Activated T-cell treated with anti-CD3 and anti-CD28 coated beads for 24 hours (primary cell): ENCODE results near the gene ASB18.

ENCODE experiments used
- DNase-seq: peaks from one replicate; pipeline ENCODE4 v3.0.0-alpha.2; 2020; ENCODE audit warnings: low read depth

ASB18 gene

DNA sequence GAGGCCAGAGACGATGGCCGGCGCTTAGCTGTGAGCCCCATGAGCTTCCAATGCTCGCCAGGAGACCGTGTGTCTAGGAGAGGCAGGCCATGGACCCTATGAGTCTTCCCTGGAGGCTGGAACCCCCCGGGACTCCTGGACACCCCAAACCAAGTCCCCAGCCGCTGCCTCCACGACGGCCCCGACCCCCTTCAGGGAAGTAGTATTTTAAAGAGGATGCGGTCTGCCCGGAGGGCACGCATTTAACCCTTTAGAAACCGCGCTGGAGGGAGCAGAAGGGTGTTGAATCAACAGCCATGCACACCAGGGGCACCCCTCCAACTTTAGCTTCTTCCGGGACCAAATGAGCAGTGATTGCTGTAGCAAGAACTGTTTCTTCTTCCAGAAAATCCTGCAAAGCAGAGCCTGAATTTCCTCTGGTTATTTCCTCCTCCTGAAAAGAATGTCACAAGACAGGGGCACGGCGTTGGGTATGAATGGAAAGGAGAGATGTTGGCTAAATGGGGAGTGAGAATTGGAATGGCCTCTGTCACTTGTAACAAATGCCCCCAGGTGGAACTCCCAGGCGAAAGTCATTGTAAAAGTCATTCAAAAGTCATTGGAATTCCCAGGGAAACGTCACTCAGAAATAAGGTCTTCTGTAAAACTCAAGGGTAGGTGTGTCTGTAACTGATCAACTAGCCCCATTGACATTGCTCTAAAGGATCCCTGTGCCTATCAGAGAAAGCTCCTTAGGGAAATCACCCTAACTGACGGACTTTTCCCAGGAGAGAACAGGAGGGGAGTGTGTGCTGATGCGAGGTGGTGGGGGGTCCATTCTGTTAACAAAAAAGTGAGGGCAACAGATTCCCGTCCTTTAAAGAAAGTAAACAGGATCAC lies 90.2 kb downstream of the ASB18 start:
- DNase-seq = no peak

DNA sequence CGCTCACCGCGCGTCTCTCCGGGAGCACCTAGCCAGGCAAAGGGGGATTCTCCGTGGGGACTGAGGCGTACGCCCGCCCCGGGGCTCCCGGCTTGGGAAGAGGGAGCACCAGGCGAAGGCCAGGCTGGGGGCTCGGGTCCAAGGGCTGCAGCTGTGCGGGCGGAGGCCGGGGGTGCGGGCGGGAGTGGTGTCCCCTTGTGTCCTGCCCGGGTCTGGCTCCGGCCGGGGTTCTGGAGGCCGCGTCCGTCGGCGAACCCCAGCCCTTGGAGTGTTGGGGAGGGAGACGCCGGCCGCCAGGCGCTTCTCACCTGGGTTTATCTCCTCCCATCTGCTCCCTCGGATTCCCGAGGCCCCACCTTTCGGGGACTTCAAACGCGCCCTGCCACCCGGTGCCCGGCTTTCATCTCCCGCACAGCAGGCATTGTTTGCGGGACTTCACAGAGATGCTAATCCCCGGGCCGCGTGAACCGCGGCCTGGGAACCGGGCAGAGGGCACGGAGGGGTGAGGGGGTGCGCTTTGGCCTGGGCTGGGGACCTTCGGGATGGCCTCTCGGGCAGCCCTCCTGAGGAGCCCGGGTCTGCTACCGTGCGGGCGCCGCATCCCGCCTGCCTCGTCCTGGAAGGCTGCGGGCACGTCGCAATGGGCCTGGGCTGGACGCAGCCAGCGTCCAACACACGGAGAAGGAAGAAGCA lies 91.0 kb downstream of the ASB18 start:
- DNase-seq = no peak

- DNase-seq = no peak
These were observed 91.8 kb downstream of the ASB18 start for GRCh38 chr2:236172255-236173035.

- no peak for DNase-seq
These were observed 92.4 kb downstream of the ASB18 start for GRCh38 chr2:236171680-236172254.

GRCh38 chr2:236171181-236171679 lies 93.0 kb downstream of the ASB18 start:
- DNase-seq = no peak

- no peak for DNase-seq
These were observed 93.5 kb downstream of the ASB18 start for GRCh38 chr2:236170590-236171165.

GRCh38 chr2:236169741-236170589 lies 94.2 kb downstream of the ASB18 start:
- no peak for DNase-seq

DNA sequence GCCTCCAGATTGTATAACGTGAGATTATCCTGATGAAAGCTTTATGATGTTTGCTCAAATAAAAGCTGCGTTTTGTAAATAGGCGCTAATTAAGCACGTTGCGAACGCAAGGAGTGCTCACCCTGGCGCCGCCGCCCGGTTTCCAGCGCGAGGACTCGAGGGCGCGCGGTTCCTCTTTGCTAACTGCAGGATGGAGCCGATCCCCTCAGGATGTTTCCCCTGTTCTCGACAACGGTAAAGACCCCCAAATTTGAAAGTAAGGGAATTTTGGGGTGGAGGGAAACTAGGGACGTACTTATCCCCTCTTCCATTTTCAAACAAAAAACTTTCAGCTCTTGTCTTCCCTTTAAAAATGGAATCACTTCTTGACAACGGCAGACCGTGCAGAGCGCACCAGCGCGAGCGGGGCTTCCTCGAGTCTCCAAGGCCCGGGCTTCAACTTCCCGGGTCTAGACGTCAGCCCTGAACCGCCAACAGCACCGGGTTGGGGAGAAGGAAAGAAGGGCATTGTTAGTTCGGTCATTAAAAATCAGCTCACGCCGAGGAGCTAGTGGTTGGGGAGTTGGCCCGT lies 95.0 kb downstream of the ASB18 start:
- no peak for DNase-seq

- DNase-seq = no peak
These were observed 95.8 kb downstream of the ASB18 start, which contains the start of gene GBX2 for GRCh38 chr2:236168110-236169080. Gene GBX2, minus strand, starts transcription at chr2:236168386. Its CDS starts 415 bp downstream, at chr2:236167971.

DNA sequence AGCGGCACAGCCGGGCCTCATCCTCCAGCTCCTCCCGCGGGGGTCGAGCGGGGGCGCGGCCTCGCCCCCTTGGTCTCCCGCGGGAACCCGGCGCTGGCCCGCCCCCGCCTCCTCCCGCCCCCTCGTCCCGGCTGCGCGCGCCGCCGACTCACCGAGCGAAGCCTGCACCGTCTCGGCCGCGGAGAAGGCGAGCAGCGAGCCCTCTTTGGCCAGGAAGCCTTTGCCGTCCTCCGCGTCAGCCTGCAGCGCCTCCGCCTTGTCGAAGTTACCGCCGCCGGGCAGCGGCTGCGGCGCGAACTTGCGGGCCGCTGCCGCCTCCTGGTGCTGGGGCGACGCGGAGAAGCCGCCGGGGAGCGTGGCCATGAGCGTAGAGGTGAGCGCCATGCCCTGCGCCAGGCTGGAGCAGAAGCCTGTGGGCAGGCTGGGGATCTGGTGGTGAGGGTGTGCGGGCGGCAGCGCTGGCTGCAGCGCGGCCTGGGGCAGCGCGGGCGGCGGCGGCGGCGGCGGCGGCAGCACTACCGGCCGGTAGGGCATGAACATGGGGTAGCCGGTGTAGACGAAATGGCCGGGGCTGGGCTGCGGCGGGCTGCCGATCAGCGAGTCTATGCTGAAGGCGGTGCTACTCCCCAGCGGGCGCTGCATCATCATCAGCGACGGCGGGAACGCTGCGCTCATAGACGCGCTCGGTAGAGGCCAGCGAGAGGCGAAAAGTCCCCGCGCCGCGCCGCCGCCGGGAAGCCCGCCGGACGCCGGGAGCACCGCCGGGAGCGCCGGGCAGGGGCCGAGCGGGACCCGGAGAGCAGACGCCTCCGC lies 96.7 kb downstream of the ASB18 start:
- DNase-seq = no peak

DNA sequence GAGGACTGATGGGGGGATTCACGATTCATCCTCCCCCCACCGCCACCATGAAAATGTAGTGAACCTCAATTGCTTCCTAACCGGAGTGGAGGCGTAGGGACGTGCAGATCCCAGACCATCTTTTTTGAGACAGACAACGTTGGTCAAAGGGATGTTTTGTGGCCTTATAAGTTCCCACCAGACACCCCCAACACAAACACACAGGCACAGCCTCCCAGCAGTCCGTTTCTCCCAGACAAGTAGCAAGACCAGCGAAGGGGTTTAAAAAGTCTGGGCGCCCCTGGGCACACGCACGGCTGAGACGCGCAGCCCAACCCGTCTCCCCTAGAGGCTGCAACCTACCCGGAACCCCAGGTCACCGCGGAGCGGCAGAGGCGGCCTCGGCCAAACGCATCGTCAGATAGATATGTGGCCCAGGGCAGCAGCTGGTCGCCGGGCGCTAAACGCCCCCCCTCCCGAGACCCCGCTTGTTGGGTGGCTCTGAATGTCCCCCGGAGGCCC lies 97.4 kb downstream of the ASB18 start:
- DNase-seq = no peak

DNA sequence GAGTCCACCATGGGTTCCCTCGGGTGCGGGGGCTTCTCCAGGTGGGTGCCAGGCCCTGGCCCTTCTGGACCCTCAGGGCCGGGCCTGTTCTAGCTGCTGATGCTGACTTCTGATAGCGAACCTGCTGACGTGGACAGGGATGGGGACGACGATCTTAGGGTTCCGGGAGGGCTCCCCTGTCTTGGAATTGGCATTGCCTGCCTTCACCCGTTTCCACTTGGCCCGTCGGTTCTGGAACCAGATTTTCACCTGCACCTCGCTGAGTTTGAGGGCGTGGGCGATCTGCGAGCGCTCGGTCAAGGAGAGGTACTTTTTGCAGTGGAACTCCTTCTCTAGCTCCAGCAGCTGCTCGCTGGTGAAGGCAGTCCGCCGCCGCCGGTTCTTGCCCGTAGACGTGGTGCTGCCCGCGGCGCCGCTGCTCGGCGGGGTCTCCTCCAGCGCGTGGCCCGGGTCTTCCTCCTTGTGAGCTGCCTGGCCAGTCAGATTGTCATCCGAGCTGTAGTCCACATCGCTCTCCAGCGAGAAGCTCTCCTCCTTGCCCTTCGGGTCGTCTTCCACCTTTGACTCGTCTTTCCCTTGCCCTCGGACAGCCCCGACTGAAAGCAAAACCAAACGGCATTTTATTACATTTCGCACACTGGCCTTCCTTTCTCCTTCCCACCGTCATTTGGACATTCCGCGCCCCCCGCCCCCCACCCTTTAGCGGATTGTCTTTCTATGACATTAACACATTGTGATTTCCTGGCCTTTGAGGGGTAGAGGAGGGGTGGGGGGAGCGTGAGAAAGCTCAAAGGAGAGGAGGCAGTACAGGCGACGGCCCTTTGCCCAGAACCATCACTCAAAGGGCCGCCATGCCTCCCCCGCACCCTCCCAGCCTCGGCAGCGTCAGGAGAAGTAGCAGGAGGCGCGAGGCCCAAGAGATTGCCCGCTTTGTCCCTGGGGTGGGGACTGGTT lies 98.1 kb downstream of the ASB18 start:
- no peak for DNase-seq

GRCh38 chr2:236164925-236165841 lies 99.0 kb downstream of the ASB18 start:
- DNase-seq = no peak

DNA sequence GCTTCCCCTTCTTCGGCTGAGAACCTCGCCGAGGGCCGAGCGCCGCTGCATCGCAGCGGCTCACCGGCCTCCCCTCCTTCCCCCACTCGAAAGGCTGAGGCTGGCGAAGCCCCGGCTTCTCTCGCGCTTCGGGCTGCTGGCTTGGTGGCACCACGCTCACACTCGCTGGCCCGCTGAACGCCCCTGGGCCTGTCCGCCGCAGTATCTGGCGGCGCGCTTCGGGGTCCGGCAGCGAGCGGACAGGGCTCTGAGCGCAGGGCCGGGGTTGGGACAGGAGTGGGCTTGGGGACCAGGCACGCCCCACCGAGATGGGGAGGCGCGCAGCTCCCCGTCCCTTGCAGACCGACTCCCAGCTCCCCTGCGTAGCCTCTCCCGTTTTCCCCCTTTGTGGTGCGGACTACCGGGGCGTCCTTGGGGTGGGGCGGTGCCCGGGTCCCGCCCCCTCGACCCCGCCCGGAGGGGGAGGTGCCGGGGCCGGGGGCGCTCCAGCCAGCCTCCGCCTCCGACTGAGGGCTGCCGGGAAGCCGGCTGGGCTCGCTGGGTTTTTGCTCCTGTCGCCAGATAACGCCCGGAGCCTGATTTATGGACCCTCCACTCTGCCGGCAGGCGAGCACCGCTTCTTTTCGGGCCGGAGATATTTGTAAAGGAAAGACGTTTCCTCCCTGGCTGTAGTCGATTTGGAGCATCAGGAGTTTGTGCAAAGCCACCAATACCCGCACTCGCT lies 99.8 kb downstream of the ASB18 start:
- DNase-seq = no peak
